Ishikawa (cell line): ENCODE results near the gene PRR5.

ENCODE experiments used
- CEBPB ChIP-seq: IDR thresholded peaks from 2 replicates; pipeline ENCODE4 v1.6.1; 2012
- EGR1 ChIP-seq: IDR thresholded peaks from 2 replicates; pipeline ENCODE4 v1.6.1; 2012
- EP300 ChIP-seq: IDR thresholded peaks from 2 replicates; pipeline ENCODE4 v1.6.1; 2012; ENCODE audit warnings: borderline replicate concordance
- FOXM1 ChIP-seq: IDR thresholded peaks from 2 replicates; pipeline ENCODE4 v1.6.1; 2012; ENCODE audit warnings: low read depth, borderline replicate concordance
- MAX ChIP-seq: IDR thresholded peaks from 2 replicates; pipeline ENCODE4 v1.6.1; 2012
- RAD21 ChIP-seq: IDR thresholded peaks from 2 replicates; pipeline ENCODE4 v1.6.1; 2012; ENCODE audit warnings: low read depth
- REST ChIP-seq: IDR thresholded peaks from 2 replicates; pipeline ENCODE4 v1.6.1; 2012; ENCODE audit warnings: low read depth, mild to moderate bottlenecking
- TAF1 ChIP-seq: IDR thresholded peaks from 2 replicates; pipeline ENCODE4 v1.6.1; 2012; ENCODE audit warnings: low read depth, mild to moderate bottlenecking
- USF1 ChIP-seq: IDR thresholded peaks from 2 replicates; pipeline ENCODE4 v1.6.1; 2012
- ZBTB7A ChIP-seq: IDR thresholded peaks from 2 replicates; pipeline ENCODE4 v1.6.1; 2012; ENCODE audit warnings: low read depth

GRCh38 chr22:44714703-44715350, 12.8 kb downstream of the PRR5 start:
- TF ChIP-seq CEBPB (no peak), TAF1 (no peak), EP300 (no peak), MAX (no peak), REST (no peak), ZBTB7A (no peak), FOXM1 (no peak), RAD21 (no peak), EGR1 (no peak), USF1 (no peak)
